Mesothelial cell of epicardium (in vitro differentiated cells): ENCODE measurements around the gene LRRFIP1. TPM values are rescaled to one million over a fixed set of nuclear protein-coding genes. Genes with fewer than 3 reads are reported as not detected.

ENCODE experiments used
- DNase-seq, 2 experiments: peaks; one replicate each; pipeline ENCODE4 v3.0.0; 2021; ENCODE audit warnings: low spot score in 2 of 2; ENCODE audit not compliant: unreplicated experiment in 2 of 2
- H3K27ac Mint-ChIP-seq: 2 replicates; pipeline ENCODE4 v1.8.0; 2021; ENCODE audit warnings: mixed read lengths
- H3K27me3 Mint-ChIP-seq: 2 replicates; pipeline ENCODE4 v1.8.0; 2021; ENCODE audit warnings: low read depth, mixed read lengths
- H3K36me3 Mint-ChIP-seq: 2 replicates; pipeline ENCODE4 v1.8.0; 2021; ENCODE audit warnings: mixed read lengths
- H3K4me1 Mint-ChIP-seq: 2 replicates; pipeline ENCODE4 v1.8.0; 2021; ENCODE audit warnings: mixed read lengths
- H3K4me3 Mint-ChIP-seq: 2 replicates; pipeline ENCODE4 v1.8.0; 2021; ENCODE audit warnings: mild to moderate bottlenecking, moderate library complexity, mixed read lengths
- H3K9me3 Mint-ChIP-seq: 2 replicates; pipeline ENCODE4 v1.8.0; 2021; ENCODE audit warnings: mixed read lengths
- total RNA-seq: library from RNA; stranded (reverse); gene quantifications from 3 replicates; pipeline ENCODE4 v1.2.1, GENCODE V29; 2021
- TF ChIP-seq, protein P1 (sequence below): fragments of 200-600 bp; sonication (generic); IDR thresholded peaks from one replicate; pipeline ENCODE4 v1.5.0; 2021; ENCODE audit warnings: antibody characterized with exemption; ENCODE audit not compliant: unreplicated experiment

The LRRFIP1 gene
- total RNA-seq, 1 donor from 2014 or later, result 47.5 TPM

DNA sequence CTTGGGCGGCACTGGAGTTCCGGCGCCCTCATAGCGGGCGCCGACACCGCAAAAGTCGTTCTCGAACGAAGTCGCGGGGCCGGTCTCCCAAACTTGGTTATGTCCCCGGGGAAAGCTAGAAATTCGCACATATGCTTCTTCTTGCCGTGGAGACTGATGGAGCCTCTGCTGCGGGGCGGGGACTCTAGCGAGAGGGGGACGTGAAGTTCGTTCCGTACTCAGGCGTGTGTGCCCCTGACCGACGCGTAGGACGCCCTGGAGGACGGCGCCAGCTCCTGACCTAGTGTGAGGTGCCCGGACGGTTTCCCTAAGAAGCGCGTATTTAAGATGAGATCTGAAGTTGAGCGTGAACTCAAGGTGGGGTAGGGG, 171.7 kb downstream of the LRRFIP1 start:
- no peaks in the 10 kb centered on the region for H3K4me1 Mint-ChIP-seq
- H3K9me3 Mint-ChIP-seq, result peaks cover 12% of the 10 kb centered on the region
- no peak overlapping the region for H3K27ac Mint-ChIP-seq
- TF ChIP-seq, protein P1, sequence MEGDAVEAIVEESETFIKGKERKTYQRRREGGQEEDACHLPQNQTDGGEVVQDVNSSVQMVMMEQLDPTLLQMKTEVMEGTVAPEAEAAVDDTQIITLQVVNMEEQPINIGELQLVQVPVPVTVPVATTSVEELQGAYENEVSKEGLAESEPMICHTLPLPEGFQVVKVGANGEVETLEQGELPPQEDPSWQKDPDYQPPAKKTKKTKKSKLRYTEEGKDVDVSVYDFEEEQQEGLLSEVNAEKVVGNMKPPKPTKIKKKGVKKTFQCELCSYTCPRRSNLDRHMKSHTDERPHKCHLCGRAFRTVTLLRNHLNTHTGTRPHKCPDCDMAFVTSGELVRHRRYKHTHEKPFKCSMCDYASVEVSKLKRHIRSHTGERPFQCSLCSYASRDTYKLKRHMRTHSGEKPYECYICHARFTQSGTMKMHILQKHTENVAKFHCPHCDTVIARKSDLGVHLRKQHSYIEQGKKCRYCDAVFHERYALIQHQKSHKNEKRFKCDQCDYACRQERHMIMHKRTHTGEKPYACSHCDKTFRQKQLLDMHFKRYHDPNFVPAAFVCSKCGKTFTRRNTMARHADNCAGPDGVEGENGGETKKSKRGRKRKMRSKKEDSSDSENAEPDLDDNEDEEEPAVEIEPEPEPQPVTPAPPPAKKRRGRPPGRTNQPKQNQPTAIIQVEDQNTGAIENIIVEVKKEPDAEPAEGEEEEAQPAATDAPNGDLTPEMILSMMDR, result no peak
- H3K4me3 Mint-ChIP-seq, result no peak overlapping the region
- DNase-seq, result no peak
- no peaks in the 10 kb centered on the region for H3K27me3 Mint-ChIP-seq
- H3K36me3 Mint-ChIP-seq, result peaks cover 7% of the 10 kb centered on the region

DNA sequence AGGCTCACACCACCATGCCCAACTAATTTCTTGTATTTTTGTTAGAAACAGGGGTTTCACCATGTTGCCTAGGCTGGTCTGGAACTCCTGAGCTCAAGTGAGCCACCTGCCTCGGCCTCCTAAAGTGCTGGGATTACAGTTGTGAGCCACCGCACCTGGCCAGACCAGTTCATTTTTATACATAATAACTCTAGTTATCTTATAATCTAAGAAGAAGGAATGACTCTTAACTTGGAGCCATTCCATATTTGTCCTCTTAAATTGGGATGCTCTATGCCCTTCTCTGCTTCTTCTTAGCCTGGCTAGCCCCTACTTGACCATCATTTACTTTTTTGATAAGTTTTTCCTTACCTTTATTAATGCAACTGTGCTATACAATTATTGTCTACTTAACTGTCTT, 174.1 kb downstream of the LRRFIP1 start:
- TF ChIP-seq, protein P1, result no peak
- no peak overlapping the region for H3K4me3 Mint-ChIP-seq
- H3K36me3 Mint-ChIP-seq, result peaks cover 7% of the 10 kb centered on the region
- no peaks in the 10 kb centered on the region for H3K4me1 Mint-ChIP-seq
- no peak for DNase-seq
- H3K9me3 Mint-ChIP-seq, result peaks cover 12% of the 10 kb centered on the region
- peaks cover 3% of the 10 kb centered on the region for H3K27me3 Mint-ChIP-seq
- H3K27ac Mint-ChIP-seq, result no peak overlapping the region

DNA sequence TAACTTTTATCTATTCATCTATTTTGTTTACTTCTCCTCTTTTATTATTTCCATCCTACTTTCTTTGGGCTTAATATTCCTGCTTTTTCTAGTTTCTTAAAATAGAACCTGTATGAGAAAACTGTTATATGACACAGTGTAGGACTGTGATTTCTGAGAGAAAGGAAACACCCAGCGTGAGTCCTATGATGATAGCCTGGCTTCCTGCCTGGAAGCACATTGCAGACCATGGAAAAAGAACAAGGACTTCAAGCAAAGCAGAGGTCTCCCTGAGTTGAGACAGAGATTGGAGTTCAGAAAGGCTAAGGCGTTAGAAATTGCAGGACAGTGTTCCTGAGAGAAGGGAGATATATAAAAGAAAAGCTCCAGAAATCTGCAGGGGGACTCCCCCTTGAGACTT, 178.9 kb downstream of the LRRFIP1 start:
- Mint-ChIP-seq H3K27ac (no peak overlapping the region), H3K27me3 (peaks cover 23% of the 10 kb centered on the region), H3K9me3 (peaks cover 12% of the 10 kb centered on the region), H3K4me3 (no peak overlapping the region), H3K36me3 (no peaks in the 10 kb centered on the region), H3K4me1 (no peaks in the 10 kb centered on the region)
- DNase-seq, result no peak
- TF ChIP-seq, protein P1, result no peak

DNA sequence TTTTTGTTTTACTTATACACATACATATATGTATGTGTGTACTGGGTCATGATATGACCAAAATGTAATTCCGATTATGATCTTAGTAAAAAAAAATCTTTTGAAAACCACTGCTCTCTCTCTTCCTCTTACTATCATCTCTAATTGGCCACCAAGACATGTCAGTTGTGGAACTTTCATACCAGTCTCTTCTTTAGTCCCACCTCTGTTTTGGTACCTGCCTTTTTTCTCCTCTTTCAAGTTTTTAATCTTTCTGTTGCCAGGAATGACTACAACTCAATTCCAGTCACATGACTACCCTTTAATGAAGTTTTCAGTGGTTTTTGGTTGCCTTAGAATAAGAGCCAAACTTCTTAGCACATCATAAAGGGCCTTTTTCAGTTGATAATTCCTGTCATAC, 188.2 kb downstream of the LRRFIP1 start:
- no peak for DNase-seq
- TF ChIP-seq, protein P1, result no peak
- peaks cover 38% of the 10 kb centered on the region for H3K27me3 Mint-ChIP-seq
- H3K9me3 Mint-ChIP-seq, result no peaks in the 10 kb centered on the region
- no peak overlapping the region for H3K27ac Mint-ChIP-seq
- H3K4me1 Mint-ChIP-seq, result peaks cover 15% of the 10 kb centered on the region
- no peak overlapping the region for H3K4me3 Mint-ChIP-seq
- no peaks in the 10 kb centered on the region for H3K36me3 Mint-ChIP-seq

DNA sequence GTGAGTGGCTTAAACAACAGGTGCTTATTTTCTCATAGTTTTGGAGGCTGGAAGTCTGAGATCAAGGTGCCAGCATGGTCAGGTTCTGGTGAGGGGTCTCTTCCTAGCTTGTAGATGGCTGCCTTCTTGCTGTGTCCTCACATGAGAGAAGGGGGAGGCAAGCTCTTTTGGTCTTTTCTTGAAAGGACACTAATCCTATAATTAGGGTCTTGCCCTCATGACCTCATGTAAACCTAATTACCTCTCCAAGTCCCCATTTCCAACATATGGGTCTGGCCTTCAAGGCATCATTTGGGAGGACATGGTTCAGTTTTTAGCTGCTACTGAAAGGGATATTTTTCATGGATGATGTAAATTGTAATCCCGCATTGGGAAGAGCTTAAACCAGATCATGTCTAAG, 189.1 kb downstream of the LRRFIP1 start:
- Mint-ChIP-seq H3K36me3 (no peaks in the 10 kb centered on the region), H3K4me3 (no peak overlapping the region), H3K9me3 (no peaks in the 10 kb centered on the region), H3K27ac (no peak overlapping the region), H3K27me3 (peaks cover 30% of the 10 kb centered on the region), H3K4me1 (peaks cover 15% of the 10 kb centered on the region)
- TF ChIP-seq, protein P1, result no peak
- no peak for DNase-seq

DNA sequence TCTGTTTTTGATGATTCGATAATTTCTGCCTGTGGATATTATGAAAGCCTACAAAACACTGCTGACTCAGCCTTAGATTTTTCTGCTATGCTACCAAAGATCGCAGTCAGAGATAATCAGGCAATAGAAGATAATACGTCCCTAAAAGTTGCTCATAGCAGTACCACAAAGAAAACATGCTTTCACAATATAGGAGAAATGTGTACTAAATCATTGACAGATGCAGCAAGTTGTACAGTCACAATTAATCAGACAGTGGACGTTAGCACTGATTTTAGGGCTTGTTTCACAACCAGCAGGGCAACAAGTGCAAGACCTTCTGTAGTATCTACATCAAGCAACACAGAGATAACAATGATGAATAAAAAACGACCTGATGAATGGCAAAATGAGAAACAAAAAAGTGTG, 190.7 kb downstream of the LRRFIP1 start:
- H3K4me3 Mint-ChIP-seq, result no peak overlapping the region
- DNase-seq, result no peak
- H3K27ac Mint-ChIP-seq, result no peak overlapping the region
- H3K27me3 Mint-ChIP-seq, result peaks cover 15% of the 10 kb centered on the region
- TF ChIP-seq, protein P1, result no peak
- peaks cover 15% of the 10 kb centered on the region for H3K4me1 Mint-ChIP-seq
- no peaks in the 10 kb centered on the region for H3K9me3 Mint-ChIP-seq
- no peaks in the 10 kb centered on the region for H3K36me3 Mint-ChIP-seq
